GM13977 (cell line): ENCODE data around the gene FBXO11.

Experiments
- DNase-seq: peaks from one replicate; pipeline ENCODE4 v3.0.0; 2012; ENCODE audit warnings: low spot score
- in situ Hi-C: fragments of 300-500 bp; cut with MboI; formaldehyde crosslinking; loops from one replicate; pipeline ENCODE4 v1.12.0; 2022; ENCODE audit warnings: low sequenced_read_pairs, low pct_unique_long_range_greater_than_20kb, mixed read lengths, inconsistent platforms; ENCODE audit not compliant: unreplicated experiment
- TF ChIP-seq, protein P1 (sequence below): IDR thresholded peaks from 2 replicates; pipeline ENCODE4 v1.5.1; 2012; ENCODE audit warnings: mild to moderate bottlenecking, control low read depth; ENCODE audit not compliant: insufficient read depth; ENCODE audit errors: extremely low read depth, missing control alignments

The FBXO11 gene

DNA sequence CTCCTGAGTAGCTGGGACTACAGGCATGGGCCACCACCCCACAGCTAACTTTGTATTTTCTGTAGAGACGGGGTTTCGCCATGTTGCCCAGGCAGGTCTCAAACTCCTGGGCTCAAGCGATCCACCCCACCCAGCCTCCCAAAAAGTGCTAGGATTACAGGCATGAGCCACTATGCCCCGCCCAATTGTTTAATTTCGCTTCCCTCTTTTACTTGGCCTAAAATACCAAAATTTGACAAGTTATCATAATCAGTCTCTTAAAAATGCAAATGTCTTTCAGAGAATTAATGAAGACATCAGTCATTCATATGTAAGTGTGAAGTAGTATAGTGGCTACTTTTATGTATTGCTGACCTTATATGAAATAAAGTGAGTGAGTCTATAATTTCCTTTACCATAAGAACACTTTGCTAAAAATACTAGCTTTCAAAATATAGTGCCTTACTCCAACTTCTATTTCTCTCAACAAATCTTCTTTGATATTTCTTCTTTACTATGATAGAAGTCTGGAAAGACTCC lies 9.8 kb downstream of the FBXO11 start:
- TF ChIP-seq, protein P1, sequence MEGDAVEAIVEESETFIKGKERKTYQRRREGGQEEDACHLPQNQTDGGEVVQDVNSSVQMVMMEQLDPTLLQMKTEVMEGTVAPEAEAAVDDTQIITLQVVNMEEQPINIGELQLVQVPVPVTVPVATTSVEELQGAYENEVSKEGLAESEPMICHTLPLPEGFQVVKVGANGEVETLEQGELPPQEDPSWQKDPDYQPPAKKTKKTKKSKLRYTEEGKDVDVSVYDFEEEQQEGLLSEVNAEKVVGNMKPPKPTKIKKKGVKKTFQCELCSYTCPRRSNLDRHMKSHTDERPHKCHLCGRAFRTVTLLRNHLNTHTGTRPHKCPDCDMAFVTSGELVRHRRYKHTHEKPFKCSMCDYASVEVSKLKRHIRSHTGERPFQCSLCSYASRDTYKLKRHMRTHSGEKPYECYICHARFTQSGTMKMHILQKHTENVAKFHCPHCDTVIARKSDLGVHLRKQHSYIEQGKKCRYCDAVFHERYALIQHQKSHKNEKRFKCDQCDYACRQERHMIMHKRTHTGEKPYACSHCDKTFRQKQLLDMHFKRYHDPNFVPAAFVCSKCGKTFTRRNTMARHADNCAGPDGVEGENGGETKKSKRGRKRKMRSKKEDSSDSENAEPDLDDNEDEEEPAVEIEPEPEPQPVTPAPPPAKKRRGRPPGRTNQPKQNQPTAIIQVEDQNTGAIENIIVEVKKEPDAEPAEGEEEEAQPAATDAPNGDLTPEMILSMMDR: no peak
- in situ Hi-C loops: no loop called here

DNA sequence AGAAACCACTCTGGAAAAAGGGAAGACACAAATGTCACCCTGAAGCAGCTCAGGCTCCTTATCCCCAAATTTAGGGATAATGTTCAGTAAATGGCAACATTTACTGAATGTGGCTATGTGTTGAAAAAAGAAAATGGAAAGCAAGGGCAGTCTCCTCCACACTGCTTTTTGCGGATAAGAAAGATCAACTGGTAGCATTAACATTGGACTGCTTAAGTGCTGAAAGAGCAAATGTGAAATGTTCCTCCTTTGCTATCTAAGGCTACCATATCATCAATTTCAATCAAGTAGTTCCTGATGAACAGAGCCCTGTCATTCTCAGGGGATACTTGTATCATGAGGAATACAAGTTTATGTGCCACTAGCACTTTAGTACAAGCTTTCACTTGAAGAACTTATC lies 12.5 kb downstream of the FBXO11 start:
- TF ChIP-seq, protein P1: no peak
- DNase-seq: no peak
- in situ Hi-C loops: no loop called here

More for the DNA sequence above, 9.8 kb downstream of the FBXO11 start:
- no peak for DNase-seq

DNA sequence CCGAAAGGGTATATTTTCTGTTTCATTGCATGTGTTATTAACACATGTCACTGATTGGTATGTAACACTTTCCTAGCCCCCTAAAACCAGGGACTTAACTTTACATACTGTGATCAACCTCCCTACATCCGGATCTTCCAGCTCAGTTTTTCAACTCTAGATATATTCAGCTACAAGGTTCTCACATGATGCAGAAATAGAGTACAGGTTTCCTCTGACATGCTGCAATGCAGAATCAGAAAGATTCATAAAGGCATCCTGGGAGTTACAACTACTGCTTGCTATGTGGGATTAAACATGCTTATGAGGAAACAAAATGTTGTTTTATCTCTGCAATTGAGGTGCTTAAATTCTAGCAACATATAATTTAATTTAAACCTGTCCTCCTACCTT lies 14.0 kb downstream of the FBXO11 start:
- TF ChIP-seq, protein P1: no peak
- in situ Hi-C loops: no loop called here
- DNase-seq: no peak

DNA sequence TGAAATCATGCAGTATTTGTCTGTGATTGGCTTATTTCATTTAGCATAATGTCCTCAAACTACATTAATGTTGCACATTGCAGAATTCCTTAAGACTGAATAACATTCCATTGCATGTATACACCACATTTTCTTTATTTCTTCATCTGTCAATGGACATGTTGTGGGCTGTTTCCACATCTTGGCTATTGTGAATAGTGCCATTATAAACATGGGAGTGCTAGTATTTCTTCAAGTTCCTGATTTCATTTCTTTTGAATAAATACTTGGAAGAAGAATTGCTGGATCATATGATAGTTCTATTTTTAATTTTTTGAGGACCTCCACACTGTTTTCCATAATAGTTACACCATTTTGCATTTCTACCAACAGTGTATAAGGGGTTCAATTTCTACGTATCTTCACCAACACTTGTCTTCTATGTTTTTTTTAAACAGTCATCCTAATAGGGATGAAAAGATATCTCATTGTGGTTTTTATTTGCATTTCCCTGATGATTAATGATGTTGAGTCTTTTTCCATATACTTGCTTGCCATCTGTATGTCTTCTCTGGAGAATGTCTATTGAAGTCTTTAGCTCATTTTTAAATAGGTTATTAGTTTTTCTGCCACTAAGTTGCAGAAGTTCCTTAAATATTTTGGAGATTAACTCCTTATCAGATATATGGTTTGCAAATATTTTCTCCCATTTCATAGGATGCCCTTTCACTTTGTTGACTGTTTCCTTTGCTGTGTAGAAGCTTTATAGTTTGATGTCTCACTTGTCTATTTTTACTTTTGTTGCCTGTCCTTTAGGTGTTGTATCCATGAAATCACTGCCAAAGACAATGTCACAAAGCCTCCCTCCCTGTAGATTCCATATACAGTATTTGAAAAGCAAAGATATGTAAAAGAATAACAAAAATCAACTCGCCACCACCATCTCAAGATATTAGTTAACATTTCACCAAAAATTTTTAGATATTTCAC lies 14.6 kb downstream of the FBXO11 start:
- in situ Hi-C loops: no loop called here
- TF ChIP-seq, protein P1: no peak
- no peak for DNase-seq

DNA sequence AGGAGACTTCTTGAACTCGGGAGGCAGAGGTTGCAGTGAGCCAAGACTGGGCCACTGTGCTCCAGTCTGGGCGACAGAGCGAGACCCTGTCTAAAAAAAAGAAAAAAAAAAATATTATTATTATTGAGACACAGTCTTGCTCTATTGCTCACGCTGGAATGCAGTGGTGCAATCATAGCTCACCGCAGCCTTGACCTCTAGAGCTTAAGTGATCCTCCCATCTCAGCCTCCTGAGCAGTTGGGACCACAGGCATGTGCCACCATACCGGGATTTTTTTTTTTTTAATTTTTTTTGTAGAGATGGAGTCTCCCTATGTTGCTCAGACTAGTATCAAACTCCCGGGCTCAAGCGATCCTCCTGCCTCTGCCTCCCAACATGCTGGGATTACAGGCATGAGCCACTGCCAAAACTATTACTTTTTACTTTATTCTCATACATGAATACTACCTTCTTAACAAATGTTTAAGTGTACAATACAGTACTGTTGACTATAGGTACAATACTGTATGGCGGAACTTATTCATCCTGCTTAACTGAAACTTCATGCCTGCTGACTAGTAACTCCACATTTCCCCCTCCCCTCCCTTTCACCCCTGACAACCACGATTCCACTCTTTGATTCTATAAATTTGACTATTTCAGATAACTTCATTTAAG lies 15.5 kb downstream of the FBXO11 start:
- DNase-seq: no peak
- in situ Hi-C loops: no loop called here
- TF ChIP-seq, protein P1: no peak

DNA sequence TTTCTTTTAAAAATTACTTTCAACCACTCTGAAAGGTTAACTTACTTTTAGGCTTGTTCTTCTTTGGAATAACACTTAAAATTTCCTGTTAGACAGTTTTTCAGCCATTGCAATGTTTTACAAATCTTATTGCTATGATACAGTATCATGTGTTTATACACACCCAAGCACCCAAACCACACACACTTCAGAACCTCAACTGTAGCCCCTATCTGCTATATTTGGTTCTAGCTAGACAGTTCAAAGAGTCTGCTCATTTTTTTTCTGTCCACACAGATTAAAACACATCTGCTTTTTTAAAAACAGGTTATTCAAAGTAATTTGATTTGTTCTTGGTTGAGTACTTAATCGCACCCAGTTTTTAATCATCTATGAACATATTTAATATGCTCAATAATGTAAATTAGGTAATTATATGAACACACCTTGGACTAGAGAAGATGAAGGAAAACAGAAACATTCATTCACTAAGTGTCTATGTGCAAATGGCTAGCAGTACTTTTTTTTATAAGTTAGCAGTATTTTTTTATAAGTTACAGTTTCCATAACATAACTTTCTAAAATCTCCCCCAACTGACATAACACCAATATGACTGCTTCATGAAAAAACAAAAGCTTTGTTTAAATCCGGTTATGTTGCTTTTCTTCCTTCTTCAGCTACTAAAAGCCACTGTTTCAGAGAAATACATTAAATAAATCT lies 17.6 kb downstream of the FBXO11 start:
- no peak for DNase-seq
- TF ChIP-seq, protein P1: no peak
- in situ Hi-C loops: no loop called here
